ENCODE data around the gene CSKMT.
"Not testable (repeated sequence)": the region's sequence is repeated elsewhere in the genome, so short reads cannot be mapped to it uniquely, and the experiment has no call there.

Gene CSKMT

DNA sequence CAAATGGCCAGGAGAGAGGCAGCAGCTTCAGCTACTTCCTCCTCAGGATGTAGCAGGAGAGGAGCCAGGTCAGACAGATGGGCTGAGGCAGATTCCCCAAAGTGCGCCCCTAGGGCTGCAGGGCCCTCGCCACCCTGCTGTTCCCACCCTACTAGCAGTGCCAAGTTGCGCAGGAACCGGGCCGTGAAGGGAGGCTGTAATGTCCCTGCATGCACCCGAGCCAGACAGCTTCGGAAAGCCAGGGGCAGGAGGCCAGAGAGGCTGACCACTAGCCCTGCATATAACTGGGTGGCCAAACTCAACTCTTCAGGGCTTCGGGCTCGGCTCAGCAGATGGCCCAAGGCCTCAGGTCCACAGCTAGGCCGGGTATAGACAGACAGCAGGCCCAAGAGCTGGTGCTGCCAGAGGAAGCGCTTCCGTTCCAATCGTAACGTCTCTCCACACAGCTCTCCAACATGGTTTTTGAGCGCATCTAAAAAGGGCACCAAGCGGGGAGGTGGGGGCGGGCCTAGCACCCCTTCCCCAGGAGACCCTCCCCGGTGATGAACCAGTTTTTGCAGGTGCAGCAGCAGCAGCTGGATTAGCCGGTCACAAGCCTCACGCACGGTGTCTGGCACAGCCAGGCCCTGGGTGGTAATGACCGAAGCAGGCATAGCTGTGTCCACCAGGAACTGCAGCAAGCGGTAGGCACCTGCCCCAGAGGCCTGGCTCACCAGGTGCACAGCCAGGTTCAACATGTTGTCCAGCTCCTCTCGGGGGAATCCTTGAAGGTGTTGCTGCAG, 16.7 kb upstream of the CSKMT start:
- DNase-seq: no peak
- H3K27ac Mint-ChIP-seq: no peak overlapping the region
- H3K4me1 Mint-ChIP-seq: peaks cover 53% of the 10 kb centered on the region
- no peaks in the 10 kb centered on the region for H3K9me3 Mint-ChIP-seq
- H3K4me3 Mint-ChIP-seq: no peak overlapping the region
- ATAC-seq: no peak
- H3K27me3 Mint-ChIP-seq: no peaks in the 10 kb centered on the region

DNA sequence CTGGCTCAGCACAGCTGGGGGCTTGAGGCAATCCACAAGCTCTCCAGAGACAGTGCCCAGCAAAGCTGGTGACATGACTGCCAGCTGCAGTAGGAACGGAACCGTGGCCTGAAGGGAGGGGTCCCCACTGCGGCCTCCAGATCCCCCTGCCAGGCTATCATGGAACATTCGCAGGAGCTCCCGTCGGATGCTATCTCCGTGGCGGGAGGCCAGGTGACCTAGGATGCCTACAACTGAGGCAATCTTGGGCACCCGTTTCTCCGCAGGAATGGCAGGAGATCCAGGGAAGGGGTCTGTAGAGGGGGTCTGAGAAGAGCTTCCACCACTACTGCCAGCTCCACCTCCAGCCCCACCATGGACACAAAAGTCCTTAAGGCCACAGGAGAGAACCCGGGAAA, 16.1 kb upstream of the CSKMT start:
- ATAC-seq: no peak
- H3K27me3 Mint-ChIP-seq: no peaks in the 10 kb centered on the region

GRCh38 chr11:62649486-62649885, 15.6 kb upstream of the CSKMT start:
- peak overlapping the region in 1 of 2 donors; percentile 39 for H3K27ac Mint-ChIP-seq
- DNase-seq (no peak), ATAC-seq (no peak)
- no peaks in the 10 kb centered on the region for H3K27me3 Mint-ChIP-seq
- H3K4me3 Mint-ChIP-seq: no peak overlapping the region
- peaks cover 58% of the 10 kb centered on the region for H3K4me1 Mint-ChIP-seq
- no peaks in the 10 kb centered on the region for H3K9me3 Mint-ChIP-seq

More for the DNA sequence above, 16.1 kb upstream of the CSKMT start:
- DNase-seq: no peak
- Mint-ChIP-seq H3K4me1 (peaks cover 58% of the 10 kb centered on the region), H3K4me3 (no peak overlapping the region), H3K9me3 (no peaks in the 10 kb centered on the region), H3K27ac (no peak overlapping the region)

DNA sequence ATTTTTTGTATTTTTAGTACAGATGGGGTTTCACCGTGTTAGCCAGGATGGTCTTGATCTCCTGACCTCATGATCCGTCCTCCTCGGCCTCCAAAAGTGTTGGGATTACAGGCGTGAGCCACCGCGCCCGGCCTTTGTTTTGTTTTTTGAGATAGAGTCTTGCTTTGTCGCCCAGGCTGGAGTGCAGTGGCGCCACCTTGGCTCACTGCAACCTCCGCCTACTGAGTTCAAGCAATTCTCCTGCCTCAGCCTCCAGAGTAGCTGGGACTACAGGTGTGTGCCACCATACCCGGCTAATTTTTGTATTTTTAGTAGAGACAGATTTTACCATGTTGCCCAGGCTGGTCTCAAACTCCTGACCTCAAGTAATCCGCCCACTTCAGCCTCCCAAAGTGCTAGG, 14.8 kb upstream of the CSKMT start:
- not testable (repeated sequence) for H3K27me3 Mint-ChIP-seq, H3K4me3 Mint-ChIP-seq, ATAC-seq, DNase-seq, H3K9me3 Mint-ChIP-seq
- H3K27ac Mint-ChIP-seq: peak overlapping the region in 1 of 2 donors; percentile 91
- peaks cover 57% of the 10 kb centered on the region for H3K4me1 Mint-ChIP-seq

DNA sequence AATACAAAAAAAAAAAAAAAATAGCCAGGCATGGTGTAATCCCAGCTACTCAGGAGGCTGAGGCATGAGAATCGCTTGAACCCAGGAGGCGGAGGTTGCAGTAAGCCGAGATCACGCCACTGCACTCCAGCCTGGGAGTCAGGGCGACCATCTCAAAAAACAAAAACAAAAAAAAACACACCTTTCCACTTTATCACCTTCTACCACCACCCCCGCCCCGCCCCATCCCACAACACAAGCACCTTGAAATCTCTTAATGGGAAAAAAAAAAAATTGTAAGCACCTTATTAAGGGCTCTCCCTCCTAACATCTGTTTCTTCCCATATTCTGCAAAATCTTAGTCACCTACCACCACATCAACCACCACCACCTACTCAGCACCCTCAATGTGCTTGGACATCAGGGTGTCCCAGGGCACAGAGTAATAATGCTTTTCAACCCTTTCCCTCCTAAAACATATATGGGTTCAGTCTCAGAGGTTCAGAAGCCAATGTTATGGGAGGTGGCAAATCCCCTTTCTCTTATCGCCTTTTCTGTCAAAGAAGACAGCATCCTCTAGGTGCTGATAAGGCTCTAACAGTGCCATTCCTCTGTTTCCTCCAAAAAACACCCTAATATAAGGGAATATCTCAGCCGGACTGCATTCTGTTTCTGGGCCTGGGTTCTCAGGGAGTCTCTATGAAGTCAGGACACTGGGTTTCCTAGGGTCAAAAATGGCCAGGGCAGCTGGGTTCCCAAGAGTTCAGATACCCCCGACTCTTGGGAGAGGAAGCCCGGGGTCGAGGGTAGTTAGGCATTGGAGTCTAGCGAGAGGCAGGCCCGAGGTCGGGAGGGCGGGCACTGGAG, 12.7 kb upstream of the CSKMT start:
- peak overlapping the region; percentile 92 to 93 for H3K4me3 Mint-ChIP-seq
- DNase-seq (peak in 1 of 2 donors; percentile 43), ATAC-seq (peak; percentile 45)
- peaks cover 46% of the 10 kb centered on the region for H3K4me1 Mint-ChIP-seq
- no peaks in the 10 kb centered on the region for H3K27me3 Mint-ChIP-seq
- H3K9me3 Mint-ChIP-seq: no peaks in the 10 kb centered on the region
- peak overlapping the region; percentile 81 to 96 for H3K27ac Mint-ChIP-seq

GRCh38 chr11:62654297-62654696, 10.8 kb upstream of the CSKMT start:
- Mint-ChIP-seq H3K27ac (no peak overlapping the region), H3K27me3 (no peaks in the 10 kb centered on the region), H3K9me3 (no peaks in the 10 kb centered on the region), H3K4me1 (peaks cover 40% of the 10 kb centered on the region), H3K4me3 (peak overlapping the region; percentile 49 to 58)
- no peak for DNase-seq
- ATAC-seq: no peak

DNA sequence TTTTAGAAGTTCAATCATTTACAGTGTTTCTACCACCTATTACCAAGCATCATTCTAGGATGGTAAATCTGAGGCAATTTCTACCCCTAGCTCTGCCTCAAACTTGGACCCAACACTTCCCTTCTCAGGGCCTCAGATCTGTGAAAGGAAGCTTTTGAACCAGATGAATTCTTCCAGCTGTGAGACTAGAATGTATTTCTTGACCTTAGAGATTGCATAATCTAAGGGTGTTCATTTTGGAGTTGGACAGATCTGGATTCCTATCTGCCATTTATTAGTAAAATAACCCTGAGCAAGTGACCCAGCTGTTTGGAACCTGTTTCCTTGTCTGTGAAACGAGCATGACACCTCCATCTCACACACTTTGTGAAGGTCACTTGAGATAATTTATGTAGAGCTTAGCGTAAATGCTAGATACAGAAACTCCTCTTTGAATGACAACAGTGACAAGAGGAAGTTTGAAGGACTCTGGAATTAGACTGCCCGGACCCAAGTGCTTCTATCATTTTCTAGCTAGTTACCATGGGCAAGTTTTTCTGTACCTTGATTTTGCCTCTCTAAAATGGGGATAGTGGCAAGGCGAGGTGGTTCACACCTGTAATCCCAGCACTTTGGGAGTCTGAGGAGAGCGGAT, 8.2 kb upstream of the CSKMT start:
- Mint-ChIP-seq H3K4me3 (no peak overlapping the region), H3K4me1 (peaks cover 28% of the 10 kb centered on the region), H3K27ac (no peak overlapping the region), H3K27me3 (no peaks in the 10 kb centered on the region), H3K9me3 (no peaks in the 10 kb centered on the region)
- DNase-seq (no peak), ATAC-seq (no peak)

DNA sequence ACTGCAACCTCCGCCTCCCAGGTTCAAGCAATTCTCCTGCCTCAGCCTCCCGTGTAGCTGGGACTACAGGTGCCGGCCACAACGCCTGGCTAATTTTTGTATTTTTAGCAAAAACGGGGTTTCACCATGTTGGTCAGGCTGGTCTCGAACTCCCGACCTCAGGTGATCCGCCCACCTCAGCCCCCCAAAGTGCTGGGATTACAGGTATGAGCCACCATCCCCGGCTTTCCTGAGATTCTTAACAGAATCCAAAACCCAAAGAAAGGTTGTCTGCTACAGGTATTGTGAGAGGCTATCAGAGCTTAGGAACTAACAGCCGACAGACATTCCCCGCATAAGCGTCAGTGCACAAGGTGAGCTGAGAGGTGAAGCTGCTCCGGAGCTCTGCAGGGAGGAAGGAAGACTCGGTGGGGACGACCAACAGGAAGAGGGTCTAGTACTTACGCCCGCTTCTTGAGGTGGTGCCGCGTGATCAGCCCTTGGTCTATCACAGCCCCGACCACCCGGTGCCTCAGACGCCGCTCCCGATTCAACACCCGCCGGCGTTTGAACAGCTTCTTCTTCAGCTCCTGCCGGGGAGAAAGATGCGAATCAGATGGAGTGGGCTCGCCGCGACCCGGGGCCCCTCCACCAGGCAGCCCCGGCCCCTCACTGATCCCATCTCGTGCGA, 572 bp upstream of the CSKMT start:
- Mint-ChIP-seq H3K4me3 (peak overlapping the region; percentile 91 to 95), H3K4me1 (peaks cover 48% of the 10 kb centered on the region), H3K9me3 (no peaks in the 10 kb centered on the region), H3K27ac (peak overlapping the region; percentile 98 to 99), H3K27me3 (no peaks in the 10 kb centered on the region)
- DNase-seq (peak in 1 of 2 donors; percentile 74), ATAC-seq (peak; percentile 75)

DNA sequence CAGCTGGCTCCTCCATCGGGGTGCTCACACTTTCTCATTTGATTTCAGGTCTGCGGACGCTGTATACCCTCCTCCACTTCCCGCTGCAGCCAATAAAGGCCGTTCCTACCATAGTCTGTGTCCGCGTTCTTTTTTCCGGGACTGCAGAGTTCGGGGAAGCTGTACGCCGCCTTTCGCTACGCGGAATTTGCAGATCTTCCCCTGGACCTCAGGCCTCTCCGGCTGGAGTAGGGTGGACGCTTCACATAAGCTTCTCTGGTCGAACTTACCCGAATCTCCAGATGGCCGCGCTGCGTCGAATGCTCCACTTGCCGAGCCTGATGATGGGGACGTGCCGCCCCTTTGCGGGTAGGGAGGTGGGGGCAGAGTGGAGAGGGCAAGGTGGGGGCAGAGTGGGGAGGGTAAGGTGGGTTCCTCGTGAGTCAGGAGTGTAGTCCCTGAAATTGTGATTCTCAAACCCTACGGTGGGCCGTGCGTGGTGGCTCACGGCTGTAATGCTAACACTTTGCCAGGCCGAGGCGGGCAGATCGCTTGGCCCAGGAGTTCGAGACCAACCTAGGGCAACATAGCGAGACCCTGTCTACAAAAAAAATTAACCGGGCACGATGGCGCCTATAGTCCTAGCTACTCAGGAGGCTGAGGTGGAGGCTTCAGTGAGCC, 617 bp downstream of the CSKMT start:
- Mint-ChIP-seq H3K4me1 (peaks cover 60% of the 10 kb centered on the region), H3K27ac (peak overlapping the region; percentile 98 to 99), H3K4me3 (peak overlapping the region; percentile 91 to 95), H3K27me3 (no peaks in the 10 kb centered on the region), H3K9me3 (no peaks in the 10 kb centered on the region)
- DNase-seq (peak; percentile 59 to 69), ATAC-seq (peak; percentile 56)

DNA sequence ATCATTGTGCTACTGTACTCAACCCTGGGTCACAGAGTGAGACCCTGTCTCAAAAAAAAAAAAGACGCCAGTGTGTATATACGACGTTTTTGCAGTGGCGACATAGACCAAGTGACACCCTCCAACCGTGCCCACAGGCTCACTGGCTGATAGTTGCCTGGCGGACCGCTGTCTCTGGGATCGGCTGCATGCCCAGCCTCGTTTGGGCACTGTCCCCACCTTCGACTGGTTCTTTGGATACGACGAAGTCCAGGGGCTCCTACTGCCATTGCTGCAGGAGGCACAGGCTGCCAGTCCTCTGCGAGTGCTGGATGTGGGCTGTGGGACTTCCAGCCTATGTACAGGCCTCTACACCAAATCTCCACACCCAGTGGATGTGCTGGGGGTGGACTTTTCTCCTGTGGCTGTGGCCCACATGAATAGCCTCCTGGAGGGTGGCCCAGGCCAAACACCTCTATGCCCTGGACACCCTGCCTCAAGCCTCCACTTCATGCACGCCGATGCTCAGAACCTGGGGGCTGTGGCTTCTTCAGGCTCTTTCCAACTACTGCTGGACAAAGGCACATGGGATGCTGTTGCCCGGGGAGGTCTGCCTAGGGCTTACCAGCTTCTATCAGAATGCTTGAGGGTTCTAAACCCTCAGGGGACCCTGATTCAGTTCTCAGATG, 1.3 kb downstream of the CSKMT start:
- Mint-ChIP-seq H3K4me3 (peak overlapping the region; percentile 91 to 95), H3K27me3 (no peaks in the 10 kb centered on the region), H3K27ac (peak overlapping the region; percentile 57 to 74), H3K9me3 (no peaks in the 10 kb centered on the region), H3K4me1 (peaks cover 66% of the 10 kb centered on the region)
- no peak for ATAC-seq
- no peak for DNase-seq

- H3K9me3 Mint-ChIP-seq: no peaks in the 10 kb centered on the region
- no peaks in the 10 kb centered on the region for H3K27me3 Mint-ChIP-seq
- no peak for ATAC-seq
- H3K4me3 Mint-ChIP-seq: peak overlapping the region; percentile 91 to 95
- peaks cover 70% of the 10 kb centered on the region for H3K4me1 Mint-ChIP-seq
- no peak overlapping the region for H3K27ac Mint-ChIP-seq
- no peak for DNase-seq
Observed at GRCh38 chr11:62667460-62667859, 2.3 kb downstream of the CSKMT start.

DNA sequence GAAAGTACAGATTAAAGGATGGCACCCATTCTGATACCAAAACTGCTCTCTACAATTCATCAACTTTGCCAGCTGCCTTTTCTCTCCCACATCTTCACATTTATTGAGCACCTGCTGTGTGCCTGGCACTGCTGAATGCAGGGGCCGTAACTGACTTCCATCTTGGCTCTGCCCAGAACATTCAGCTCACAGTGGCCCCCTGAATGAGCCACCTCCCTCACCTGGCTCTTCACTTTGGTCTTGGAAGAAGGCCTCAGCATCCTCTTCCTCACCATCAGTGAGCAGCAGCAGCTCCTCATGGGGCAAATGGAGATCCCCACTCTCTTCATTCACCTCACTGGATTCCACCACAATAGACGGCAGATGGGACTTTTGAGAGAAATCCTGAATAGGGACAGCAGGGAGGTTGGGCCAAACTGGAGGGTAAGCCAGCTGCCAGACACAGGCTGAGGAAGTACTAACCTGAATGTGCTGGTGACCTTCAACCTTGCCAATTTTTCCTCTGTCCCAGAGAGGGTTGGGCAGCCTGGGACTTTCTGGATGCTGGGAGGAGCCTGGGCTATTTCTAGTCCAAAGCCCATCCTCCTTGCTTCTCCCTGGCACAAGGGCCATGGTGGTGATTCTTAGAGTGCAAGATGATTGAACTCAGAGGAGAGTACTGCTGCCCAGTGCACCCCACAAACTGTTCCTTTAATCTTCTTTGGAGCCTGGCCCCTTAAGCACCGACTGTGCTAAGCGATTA, 4.5 kb downstream of the CSKMT start:
- no peak for DNase-seq
- Mint-ChIP-seq H3K4me3 (peak overlapping the region; percentile 99), H3K9me3 (no peaks in the 10 kb centered on the region), H3K4me1 (peaks cover 68% of the 10 kb centered on the region), H3K27ac (peak overlapping the region in 1 of 2 donors; percentile 87), H3K27me3 (no peaks in the 10 kb centered on the region)
- no peak for ATAC-seq

- Mint-ChIP-seq H3K27ac (peak overlapping the region; percentile 98), H3K27me3 (no peaks in the 10 kb centered on the region), H3K4me3 (peak overlapping the region; percentile 99), H3K9me3 (no peaks in the 10 kb centered on the region), H3K4me1 (peaks cover 74% of the 10 kb centered on the region)
- ATAC-seq (peak; percentile 35), DNase-seq (no peak)
Observed at GRCh38 chr11:62671236-62671607, 6.1 kb downstream of the CSKMT start.
